ENCODE measurements around the gene HOXC6. TPM values are rescaled to one million over a fixed set of nuclear protein-coding genes. Genes with fewer than 3 reads are reported as not detected.

The HOXC6 gene
- total and polyA plus RNA-seq, 2 of the 8 experiments (the other 6 are each of a cell fraction or from before 2014, with no cell fraction given), result not detected

- H3K4me2 ChIP-seq (ENCODE audit: insufficient read depth in 1 of 2, low read depth in 2 of 2, low read length in 2 of 2), result no peak overlapping the region
- H2BK120ac ChIP-seq (replicated peaks; ENCODE audit: low read depth, low read length), result no peak overlapping the region
- H3K9me3 ChIP-seq (ENCODE audit: insufficient read depth in 2 of 2, low read depth in 1 of 2, low read length in 1 of 2), result no peaks in the 10 kb centered on the region; a peak in 2 of 4 replicates
- H4K8ac ChIP-seq (ENCODE audit: extremely low read depth, insufficient read depth, low read length), result no peak overlapping the region
- no peak overlapping the region for H2BK5ac ChIP-seq (ENCODE audit: low read depth, low read length)
- FAIRE-seq (no peak), DNase-seq (ENCODE audit: low read depth in 1 of 2, low spot score in 2 of 2) (no peak)
- H3K18ac ChIP-seq (ENCODE audit: extremely low read depth, low read length), result no peak overlapping the region
- H4K20me1 ChIP-seq (replicated peaks in 1 of 2; ENCODE audit: control insufficient read depth in 1 of 2, insufficient read depth in 2 of 2, low read length in 2 of 2), result peaks cover 13 to 20% of the 10 kb centered on the region in 2 experiments
- peaks cover 97 to 100% (median 99%) of the 10 kb centered on the region in 4 experiments for H3K27me3 ChIP-seq (replicated peaks in 1 of 4; ENCODE audit: control insufficient read depth in 3 of 4, extremely low read depth in 1 of 4, insufficient read depth in 3 of 4, low read length in 3 of 4)
- H4K5ac ChIP-seq (ENCODE audit: insufficient read length, low read depth, low read length), result no peak overlapping the region
- no peak overlapping the region for H2BK12ac ChIP-seq (ENCODE audit: low read depth, low read length)
- ChIA-PET CTCF (ENCODE audit: partially characterized antibody) (interaction anchor here (1.4 to 20.0 kb wide), 2 partner anchors 11 to 151 kb away, joined by 3 to 339 read pairs; partner anchors contain the start of gene SMUG1), POLR2A (ENCODE audit: partially characterized antibody) (interaction anchor here (0.9 kb wide), 1 partner anchor 37 kb away, joined by 3 read pairs; no protein-coding TSS in a partner anchor)
- no peak overlapping the region for H2AK5ac ChIP-seq (ENCODE audit: low read depth, low read length)
- no peaks in the 10 kb centered on the region for H3K79me1 ChIP-seq (ENCODE audit: low read depth, low read length)
- H4K91ac ChIP-seq (replicated peaks; ENCODE audit: insufficient read length, low read length), result no peak overlapping the region
- H3K14ac ChIP-seq (ENCODE audit: insufficient read length), result no peak overlapping the region
- H3K4me3 ChIP-seq (ENCODE audit: extremely low read depth in 1 of 4, insufficient read depth in 2 of 4, low read depth in 3 of 4, low read length in 4 of 4), result no peak overlapping the region
- WGBS, 2 experiments (ENCODE audit: extremely low coverage in 1 of 2, insufficient coverage in 1 of 2, insufficient read length in 1 of 2, insufficient replicate concordance in 2 of 2, low coverage in 1 of 2, low lambda C conversion rate in 2 of 2, missing lambda C conversion rate in 1 of 2), result 63% methylated on average over 4 of the region's 6 CpGs; no CpG with 5 or more reads in 1 of the 2 experiments
- H2BK20ac ChIP-seq (ENCODE audit: low read length), result no peak overlapping the region
- no peaks in the 10 kb centered on the region for H3K79me2 ChIP-seq (ENCODE audit: control insufficient read depth in 1 of 2, insufficient read depth in 2 of 2, low read length in 2 of 2)
- H3K9ac ChIP-seq (replicated peaks in 1 of 4; ENCODE audit: extremely low read depth in 1 of 4, low read depth in 3 of 4, low read length in 3 of 4), result no peak overlapping the region
- H2AFZ ChIP-seq (ENCODE audit: low read length), result no peak overlapping the region
- peaks cover 0 to 4% (median 3%) of the 10 kb centered on the region in 4 experiments; a peak in 5 of 7 replicates for H3K4me1 ChIP-seq (replicated peaks in 1 of 4; ENCODE audit: control insufficient read depth in 3 of 4, insufficient read depth in 4 of 4, low read length in 3 of 4)
- H3K23me2 ChIP-seq (ENCODE audit: low read depth, low read length), result no peaks in the 10 kb centered on the region
- no peak overlapping the region for H3K56ac ChIP-seq (replicated peaks; ENCODE audit: insufficient read length, low read depth, low read length)
- no peak for TF ChIP-seq ATF2 (IDR thresholded peaks at IDR 0.05; ENCODE audit: low read length)
- no peak for TF ChIP-seq SP4 (IDR thresholded peaks at IDR 0.05; ENCODE audit: low read length)
- no peak for TF ChIP-seq KDM1A (IDR thresholded peaks at IDR 0.05; ENCODE audit: borderline replicate concordance, low read length)
- TF ChIP-seq POU5F1 (IDR thresholded peaks at IDR 0.05; ENCODE audit: low read depth, low read length), result no peak
- no peak for TF ChIP-seq E2F6 (IDR thresholded peaks at IDR 0.05)
- no peak overlapping the region for H3K27ac ChIP-seq (ENCODE audit: low read depth, low read length)
- peaks cover 0 to 6% (median 0%) of the 10 kb centered on the region in 4 experiments; a peak in 1 of 8 replicates for H3K36me3 ChIP-seq (ENCODE audit: control insufficient read depth in 2 of 4, insufficient read depth in 4 of 4, low read length in 3 of 4)
- H3K4ac ChIP-seq (replicated peaks; ENCODE audit: insufficient read length, low read depth, low read length), result no peak overlapping the region
- H2BK15ac ChIP-seq (ENCODE audit: low read length), result no peak overlapping the region
- no peak overlapping the region for H3K23ac ChIP-seq (ENCODE audit: insufficient read length)
Observed at GRCh38 chr12:54042970-54043853, 15.0 kb downstream of the HOXC6 start.

Data from H1 (cell line).